Measurements from ENCODE around the gene VAC14.
"Not testable (repeated sequence)": the region's sequence is repeated elsewhere in the genome, so short reads cannot be mapped to it uniquely, and the experiment has no call there.

VAC14 gene

DNA sequence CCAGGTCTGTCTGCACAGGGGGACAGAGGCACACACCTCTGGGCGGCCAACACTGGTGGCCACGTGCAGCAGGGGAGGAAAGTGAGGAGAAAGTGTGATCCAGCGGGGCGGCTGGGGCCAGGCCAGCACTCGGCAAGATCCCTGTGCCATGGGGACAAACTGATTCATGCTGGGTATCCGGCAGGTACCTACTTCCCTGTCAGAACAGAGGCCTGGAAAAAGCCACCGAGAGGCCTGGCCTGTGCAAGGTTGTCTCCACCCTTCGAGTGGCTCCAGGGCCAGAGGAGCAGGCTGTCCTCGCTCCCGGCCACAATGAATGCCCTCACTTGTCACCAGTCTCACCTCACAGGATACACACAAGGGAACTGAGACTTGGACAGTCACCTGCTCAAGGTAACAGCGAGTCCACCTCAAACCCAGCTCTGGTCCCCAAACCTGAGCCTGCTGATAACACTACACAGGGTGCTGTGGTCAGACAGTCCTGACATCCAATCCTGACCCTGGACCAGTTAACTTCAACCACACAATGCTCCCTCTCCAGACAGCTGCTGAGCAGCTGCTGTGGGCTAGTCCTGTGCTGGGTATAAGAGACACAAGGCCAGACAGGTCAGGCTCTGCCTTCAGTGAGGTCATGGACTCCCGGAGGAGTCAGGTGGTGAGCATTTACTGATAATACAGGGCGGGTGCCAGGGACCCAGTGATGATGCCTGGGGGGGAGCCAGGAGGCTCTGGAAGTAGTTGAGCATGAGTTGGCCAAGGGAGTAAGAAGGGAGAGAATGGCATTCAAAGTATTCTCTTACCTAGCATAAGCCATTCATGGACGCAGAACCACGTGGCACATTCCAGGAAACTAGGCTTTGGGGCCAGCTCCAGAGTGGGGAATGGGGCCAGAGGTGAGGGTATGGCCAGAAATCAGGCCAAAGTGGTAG, 53.0 kb downstream of the VAC14 start:
- H3K9ac ChIP-seq (ENCODE audit: low read length): no peak overlapping the region
- no peaks in the 10 kb centered on the region for H3K9me3 ChIP-seq (ENCODE audit: low read length)
- no peaks in the 10 kb centered on the region for H3K27me3 ChIP-seq (ENCODE audit: control insufficient read depth in 1 of 2, insufficient read depth in 2 of 2, low read length in 2 of 2)
- H3K4me1 ChIP-seq (ENCODE audit: insufficient read depth, low read length): peaks cover 51% of the 10 kb centered on the region
- H3K4me3 ChIP-seq (ENCODE audit: low read depth in 1 of 2, low read length in 2 of 2): no peak overlapping the region
- H3K36me3 ChIP-seq (ENCODE audit: insufficient read depth, low read length): no peaks in the 10 kb centered on the region
- peak overlapping the region; percentile 91 for H3K27ac ChIP-seq (ENCODE audit: low read depth, low read length)

- H3K4me3 ChIP-seq (ENCODE audit: low read depth in 1 of 2, low read length in 2 of 2): peak overlapping the region in 1 of 2 donors; percentile 11
Observed at GRCh38 chr16:70746708-70747424, 54.1 kb downstream of the VAC14 start.

DNA sequence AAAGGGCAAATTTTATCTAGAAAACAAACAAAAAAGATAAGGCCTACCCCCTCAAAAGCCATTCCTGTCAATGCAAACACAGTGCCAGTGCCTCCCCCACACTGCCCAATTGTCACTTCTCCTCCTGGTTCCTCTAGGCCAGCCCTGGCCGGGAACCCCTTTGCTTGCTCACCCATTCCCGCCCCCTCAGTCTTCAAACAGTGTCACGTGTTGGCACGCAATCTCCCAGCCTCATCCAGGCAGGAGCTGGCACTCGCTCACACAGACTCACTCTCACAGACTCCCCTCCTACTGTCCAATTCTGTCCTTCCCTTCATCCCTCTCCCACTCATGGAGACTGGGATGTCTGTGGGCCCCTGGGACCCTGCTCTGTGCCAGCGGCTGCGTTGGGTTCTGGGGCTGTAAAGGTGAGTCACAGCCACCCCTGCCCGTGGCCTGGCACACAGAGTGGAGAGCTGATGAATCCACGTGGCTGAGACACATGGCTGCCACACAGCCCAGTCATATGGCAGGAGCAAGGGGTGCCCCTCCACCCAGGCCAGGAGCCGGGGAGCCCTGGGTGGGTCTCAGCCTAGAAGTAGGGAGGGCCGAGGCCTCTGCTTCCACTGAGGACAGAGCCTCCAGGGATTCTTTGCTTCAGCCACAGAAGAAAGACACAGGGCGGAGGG, 54.8 kb downstream of the VAC14 start:
- peaks cover 44% of the 10 kb centered on the region for H3K4me1 ChIP-seq (ENCODE audit: insufficient read depth, low read length)
- no peak overlapping the region for H3K9ac ChIP-seq (ENCODE audit: low read length)
- peak overlapping the region in 1 of 2 donors; percentile 11 for H3K4me3 ChIP-seq (ENCODE audit: low read depth in 1 of 2, low read length in 2 of 2)

More at GRCh38 chr16:70746708-70747424, 54.1 kb downstream of the VAC14 start:
- peaks cover 51% of the 10 kb centered on the region for H3K4me1 ChIP-seq (ENCODE audit: insufficient read depth, low read length)
- H3K36me3 ChIP-seq (ENCODE audit: insufficient read depth, low read length): no peaks in the 10 kb centered on the region
- H3K9ac ChIP-seq (ENCODE audit: low read length): no peak overlapping the region
- no peaks in the 10 kb centered on the region for H3K27me3 ChIP-seq (ENCODE audit: control insufficient read depth in 1 of 2, insufficient read depth in 2 of 2, low read length in 2 of 2)
- H3K9me3 ChIP-seq (ENCODE audit: low read length): no peaks in the 10 kb centered on the region
- peak overlapping the region; percentile 91 for H3K27ac ChIP-seq (ENCODE audit: low read depth, low read length)

GRCh38 chr16:70745536-70746025, 55.4 kb downstream of the VAC14 start:
- H3K9me3 ChIP-seq (ENCODE audit: low read length): no peaks in the 10 kb centered on the region
- H3K4me1 ChIP-seq (ENCODE audit: insufficient read depth, low read length): peaks cover 38% of the 10 kb centered on the region
- H3K4me3 ChIP-seq (ENCODE audit: low read depth in 1 of 2, low read length in 2 of 2): no peak overlapping the region
- no peaks in the 10 kb centered on the region for H3K36me3 ChIP-seq (ENCODE audit: insufficient read depth, low read length)
- no peak overlapping the region for H3K9ac ChIP-seq (ENCODE audit: low read length)
- H3K27me3 ChIP-seq (ENCODE audit: control insufficient read depth in 1 of 2, insufficient read depth in 2 of 2, low read length in 2 of 2): no peaks in the 10 kb centered on the region
- peak overlapping the region; percentile 91 for H3K27ac ChIP-seq (ENCODE audit: low read depth, low read length)

More for the DNA sequence above, 54.8 kb downstream of the VAC14 start:
- H3K27ac ChIP-seq (ENCODE audit: low read depth, low read length): peak overlapping the region; percentile 91
- no peaks in the 10 kb centered on the region for H3K36me3 ChIP-seq (ENCODE audit: insufficient read depth, low read length)
- H3K9me3 ChIP-seq (ENCODE audit: low read length): no peaks in the 10 kb centered on the region
- H3K27me3 ChIP-seq (ENCODE audit: control insufficient read depth in 1 of 2, insufficient read depth in 2 of 2, low read length in 2 of 2): no peaks in the 10 kb centered on the region

GRCh38 chr16:70744366-70744765, 56.6 kb downstream of the VAC14 start:
- Histone ChIP-seq H3K27me3 (ENCODE audit: control insufficient read depth in 1 of 2, insufficient read depth in 2 of 2, low read length in 2 of 2) (no peaks in the 10 kb centered on the region), H3K36me3 (ENCODE audit: insufficient read depth, low read length) (no peaks in the 10 kb centered on the region), H3K9me3 (ENCODE audit: low read length) (no peaks in the 10 kb centered on the region), H3K4me1 (ENCODE audit: insufficient read depth, low read length) (peaks cover 27% of the 10 kb centered on the region), H3K4me3 (ENCODE audit: low read depth in 1 of 2, low read length in 2 of 2) (no peak overlapping the region), H3K27ac (ENCODE audit: low read depth, low read length) (no peak overlapping the region), H3K9ac (ENCODE audit: low read length) (no peak overlapping the region)

- H3K9ac ChIP-seq (ENCODE audit: low read length): no peak overlapping the region
- H3K9me3 ChIP-seq (ENCODE audit: low read length): no peaks in the 10 kb centered on the region
- no peaks in the 10 kb centered on the region for H3K27me3 ChIP-seq (ENCODE audit: control insufficient read depth in 1 of 2, insufficient read depth in 2 of 2, low read length in 2 of 2)
- H3K4me1 ChIP-seq (ENCODE audit: insufficient read depth, low read length): peaks cover 29% of the 10 kb centered on the region
- H3K4me3 ChIP-seq (ENCODE audit: low read depth in 1 of 2, low read length in 2 of 2): no peak overlapping the region
- H3K27ac ChIP-seq (ENCODE audit: low read depth, low read length): no peak overlapping the region
- no peaks in the 10 kb centered on the region for H3K36me3 ChIP-seq (ENCODE audit: insufficient read depth, low read length)
Observed at GRCh38 chr16:70743791-70744190, 57.2 kb downstream of the VAC14 start.

GRCh38 chr16:70742967-70743366, 58.0 kb downstream of the VAC14 start:
- H3K4me1 ChIP-seq (ENCODE audit: insufficient read depth, low read length): peaks cover 36% of the 10 kb centered on the region

DNA sequence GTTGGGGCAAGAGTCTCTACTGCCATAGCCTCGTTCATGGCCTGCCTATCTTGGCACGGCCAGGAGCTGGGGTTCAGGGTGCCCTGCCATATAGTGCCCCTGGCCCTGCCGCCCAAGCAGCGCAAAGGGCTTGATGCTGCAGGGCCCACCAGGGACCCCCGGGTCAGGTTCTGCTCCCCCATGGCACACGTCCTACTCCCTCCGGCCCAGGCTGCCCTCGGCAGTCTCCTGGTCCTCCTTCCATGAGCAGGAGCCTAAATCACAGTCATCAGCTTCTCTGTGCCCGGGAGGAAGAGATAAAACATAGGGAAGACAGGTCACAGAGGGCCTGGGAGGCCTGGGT, 59.2 kb downstream of the VAC14 start:
- no peaks in the 10 kb centered on the region for H3K36me3 ChIP-seq (ENCODE audit: insufficient read depth, low read length)
- H3K9ac ChIP-seq (ENCODE audit: low read length): no peak overlapping the region
- H3K27me3 ChIP-seq (ENCODE audit: control insufficient read depth in 1 of 2, insufficient read depth in 2 of 2, low read length in 2 of 2): no peaks in the 10 kb centered on the region
- H3K9me3 ChIP-seq (ENCODE audit: low read length): no peaks in the 10 kb centered on the region
- H3K4me3 ChIP-seq (ENCODE audit: low read depth in 1 of 2, low read length in 2 of 2): no peak overlapping the region
- peaks cover 36% of the 10 kb centered on the region for H3K4me1 ChIP-seq (ENCODE audit: insufficient read depth, low read length)
- no peak overlapping the region for H3K27ac ChIP-seq (ENCODE audit: low read depth, low read length)

More at GRCh38 chr16:70742967-70743366, 58.0 kb downstream of the VAC14 start:
- H3K4me3 ChIP-seq (ENCODE audit: low read depth in 1 of 2, low read length in 2 of 2); H3K27ac ChIP-seq (ENCODE audit: low read depth, low read length); H3K36me3 ChIP-seq (ENCODE audit: insufficient read depth, low read length); H3K9me3 ChIP-seq (ENCODE audit: low read length); H3K27me3 ChIP-seq (ENCODE audit: control insufficient read depth in 1 of 2, insufficient read depth in 2 of 2, low read length in 2 of 2); H3K9ac ChIP-seq (ENCODE audit: low read length): not testable (repeated sequence)

DNA sequence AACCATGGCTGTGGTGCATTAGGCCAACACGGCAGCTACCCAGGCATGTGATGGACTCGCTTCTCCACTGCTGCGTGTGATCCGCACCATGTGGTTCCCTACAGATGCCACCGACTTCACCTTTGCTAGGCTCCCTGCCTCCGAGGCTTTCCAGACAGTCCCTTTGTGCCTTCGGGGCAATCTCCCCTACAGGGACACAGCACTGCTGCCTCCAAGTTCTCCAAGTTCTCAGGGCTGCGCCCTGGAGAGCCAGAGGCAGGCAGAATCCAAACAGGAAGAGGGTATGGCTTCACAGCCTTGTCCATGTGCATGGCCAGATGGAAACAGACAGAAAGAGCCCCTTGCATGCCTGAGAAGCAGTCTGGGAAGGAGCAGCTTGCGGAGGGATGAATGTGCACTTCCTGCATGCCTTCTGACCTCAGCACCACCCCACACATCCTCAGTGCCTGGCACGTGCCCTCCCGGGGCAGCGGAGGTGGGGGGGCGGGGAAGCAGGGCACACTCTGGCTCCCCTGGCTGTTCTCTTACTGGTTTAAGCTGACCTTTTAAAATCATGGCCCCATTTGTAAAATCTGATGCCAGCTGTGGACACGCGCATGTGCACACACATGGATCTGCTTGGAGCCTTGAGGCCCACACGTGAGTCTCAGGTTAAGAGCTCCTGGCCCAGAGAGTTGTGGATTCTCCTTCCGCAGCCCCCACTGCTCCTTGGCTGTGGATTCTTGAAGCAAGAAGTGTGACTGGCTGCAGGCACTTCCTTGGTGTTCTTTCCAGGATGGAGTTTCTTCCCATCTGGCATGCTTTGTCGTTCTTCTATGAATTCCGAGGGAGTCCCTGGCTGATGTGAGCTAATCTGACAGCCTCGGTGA, 59.8 kb downstream of the VAC14 start:
- H3K27ac ChIP-seq (ENCODE audit: low read depth, low read length): no peak overlapping the region
- H3K4me1 ChIP-seq (ENCODE audit: insufficient read depth, low read length): peaks cover 36% of the 10 kb centered on the region

DNA sequence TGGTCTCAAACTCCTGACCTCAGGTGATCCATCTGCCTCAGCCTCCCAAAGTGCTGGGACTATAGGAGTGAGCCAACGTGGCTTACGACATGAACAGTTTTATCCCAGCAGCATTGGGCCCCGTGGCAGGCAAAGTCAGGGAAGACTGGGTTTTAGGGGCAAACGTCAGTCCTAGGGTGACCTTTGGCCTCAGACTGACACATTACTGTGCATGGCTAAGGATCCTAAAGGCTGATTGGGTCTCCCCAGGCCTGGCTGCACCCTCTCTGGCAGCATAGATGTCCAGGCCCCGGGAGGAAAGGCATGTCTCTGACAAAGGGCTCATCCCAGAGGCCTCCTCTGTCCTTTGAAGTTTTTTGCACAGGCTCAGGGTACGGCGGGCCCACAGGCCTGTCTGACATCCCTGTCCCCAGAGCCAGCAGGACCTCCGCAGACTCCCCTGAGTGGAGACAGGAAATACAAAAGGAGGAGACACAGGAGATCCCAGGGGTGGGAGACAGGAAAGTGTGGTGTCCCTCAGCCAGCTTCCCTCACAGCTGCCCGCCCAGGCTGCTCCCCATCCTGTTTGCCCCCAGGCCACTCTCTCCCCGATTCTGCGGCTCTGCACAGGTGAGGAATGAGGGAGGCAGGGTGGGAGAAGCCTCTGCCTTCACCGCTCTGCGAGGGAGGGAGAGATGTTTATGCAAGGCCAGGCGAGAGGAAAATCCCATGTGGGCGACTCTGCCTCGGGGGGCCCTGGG, 60.6 kb downstream of the VAC14 start:
- Histone ChIP-seq H3K9me3 (ENCODE audit: low read length) (no peaks in the 10 kb centered on the region), H3K4me1 (ENCODE audit: insufficient read depth, low read length) (peaks cover 38% of the 10 kb centered on the region), H3K4me3 (ENCODE audit: low read depth in 1 of 2, low read length in 2 of 2) (no peak overlapping the region), H3K27ac (ENCODE audit: low read depth, low read length) (no peak overlapping the region), H3K9ac (ENCODE audit: low read length) (no peak overlapping the region), H3K27me3 (ENCODE audit: control insufficient read depth in 1 of 2, insufficient read depth in 2 of 2, low read length in 2 of 2) (no peaks in the 10 kb centered on the region), H3K36me3 (ENCODE audit: insufficient read depth, low read length) (no peaks in the 10 kb centered on the region)

More for the DNA sequence above, 59.8 kb downstream of the VAC14 start:
- Histone ChIP-seq H3K9ac (ENCODE audit: low read length) (no peak overlapping the region), H3K27me3 (ENCODE audit: control insufficient read depth in 1 of 2, insufficient read depth in 2 of 2, low read length in 2 of 2) (no peaks in the 10 kb centered on the region), H3K9me3 (ENCODE audit: low read length) (no peaks in the 10 kb centered on the region), H3K36me3 (ENCODE audit: insufficient read depth, low read length) (no peaks in the 10 kb centered on the region), H3K4me3 (ENCODE audit: low read depth in 1 of 2, low read length in 2 of 2) (no peak overlapping the region)
